Measurements from ENCODE around the gene ATP2B3.

Gene ATP2B3

DNA sequence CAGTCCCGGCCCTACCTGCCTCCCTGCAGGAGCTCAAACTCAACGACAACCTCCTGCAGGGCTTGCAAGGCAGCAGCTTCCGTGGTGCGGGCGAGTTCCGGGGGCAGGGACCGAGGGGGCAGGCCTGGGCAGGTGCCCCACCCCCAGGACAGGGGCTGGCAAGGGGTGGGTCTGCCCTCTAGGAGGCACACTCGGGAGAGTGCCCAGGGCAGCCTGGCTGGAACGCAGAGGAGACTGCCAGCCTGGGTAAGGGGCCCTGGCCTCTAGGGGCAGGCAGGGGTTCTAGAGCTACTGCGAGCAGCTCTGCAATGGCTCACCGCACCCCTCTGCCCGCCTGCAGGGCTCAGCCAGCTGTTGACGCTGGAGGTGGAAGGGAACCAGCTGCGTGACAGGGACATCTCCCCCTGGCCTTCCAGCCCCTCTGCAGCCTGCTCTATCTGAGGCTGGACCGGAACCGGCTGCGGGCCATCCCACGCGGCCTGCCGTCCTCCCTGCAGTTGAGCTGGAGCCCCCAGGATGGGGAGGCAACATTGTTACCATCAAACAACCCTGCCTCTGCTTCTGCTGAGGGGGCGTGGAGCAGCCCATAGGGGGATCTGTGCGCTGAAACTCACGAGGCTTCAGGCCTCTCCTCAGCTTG lies 34.9 kb upstream of the ATP2B3 start:
- TF ChIP-seq, protein P1, sequence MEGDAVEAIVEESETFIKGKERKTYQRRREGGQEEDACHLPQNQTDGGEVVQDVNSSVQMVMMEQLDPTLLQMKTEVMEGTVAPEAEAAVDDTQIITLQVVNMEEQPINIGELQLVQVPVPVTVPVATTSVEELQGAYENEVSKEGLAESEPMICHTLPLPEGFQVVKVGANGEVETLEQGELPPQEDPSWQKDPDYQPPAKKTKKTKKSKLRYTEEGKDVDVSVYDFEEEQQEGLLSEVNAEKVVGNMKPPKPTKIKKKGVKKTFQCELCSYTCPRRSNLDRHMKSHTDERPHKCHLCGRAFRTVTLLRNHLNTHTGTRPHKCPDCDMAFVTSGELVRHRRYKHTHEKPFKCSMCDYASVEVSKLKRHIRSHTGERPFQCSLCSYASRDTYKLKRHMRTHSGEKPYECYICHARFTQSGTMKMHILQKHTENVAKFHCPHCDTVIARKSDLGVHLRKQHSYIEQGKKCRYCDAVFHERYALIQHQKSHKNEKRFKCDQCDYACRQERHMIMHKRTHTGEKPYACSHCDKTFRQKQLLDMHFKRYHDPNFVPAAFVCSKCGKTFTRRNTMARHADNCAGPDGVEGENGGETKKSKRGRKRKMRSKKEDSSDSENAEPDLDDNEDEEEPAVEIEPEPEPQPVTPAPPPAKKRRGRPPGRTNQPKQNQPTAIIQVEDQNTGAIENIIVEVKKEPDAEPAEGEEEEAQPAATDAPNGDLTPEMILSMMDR (conservative IDR thresholded peaks at IDR 0.05; ENCODE audit: low read length) = no peak
- TF ChIP-seq EZH2phosphoT487 (IDR thresholded peaks at IDR 0.05; ENCODE audit: borderline replicate concordance) = no peak
- Histone ChIP-seq H3K4me2 (ENCODE audit: low read depth, low read length, poor library complexity, severe bottlenecking) (no peak overlapping the region), H4K20me1 (ENCODE audit: insufficient read depth, low read length, poor library complexity, severe bottlenecking) (no peaks in the 10 kb centered on the region), H3K9me3 (ENCODE audit: insufficient read depth, low read depth, low read length) (no peaks in the 10 kb centered on the region), H3K4me3 (ENCODE audit: low read length, poor library complexity, severe bottlenecking) (no peak overlapping the region), H3K4me1 (ENCODE audit: insufficient read depth, low read length, poor library complexity, severe bottlenecking) (no peaks in the 10 kb centered on the region), H3F3A (ENCODE audit: low read depth) (no peaks in the 10 kb centered on the region), H3K27me3 (ENCODE audit: insufficient read depth, low read length, poor library complexity, severe bottlenecking) (no peaks in the 10 kb centered on the region), H3K9ac (ENCODE audit: low read depth, low read length, poor library complexity, severe bottlenecking) (no peak overlapping the region), H3K36me3 (ENCODE audit: insufficient read depth, low read length) (no peaks in the 10 kb centered on the region), H3K79me2 (ENCODE audit: insufficient read depth, low read length) (no peaks in the 10 kb centered on the region), H2AFZ (ENCODE audit: low read length) (no peak overlapping the region), H3K9me2 (replicated peaks; ENCODE audit: low read depth, low read length) (no peaks in the 10 kb centered on the region)

DNA sequence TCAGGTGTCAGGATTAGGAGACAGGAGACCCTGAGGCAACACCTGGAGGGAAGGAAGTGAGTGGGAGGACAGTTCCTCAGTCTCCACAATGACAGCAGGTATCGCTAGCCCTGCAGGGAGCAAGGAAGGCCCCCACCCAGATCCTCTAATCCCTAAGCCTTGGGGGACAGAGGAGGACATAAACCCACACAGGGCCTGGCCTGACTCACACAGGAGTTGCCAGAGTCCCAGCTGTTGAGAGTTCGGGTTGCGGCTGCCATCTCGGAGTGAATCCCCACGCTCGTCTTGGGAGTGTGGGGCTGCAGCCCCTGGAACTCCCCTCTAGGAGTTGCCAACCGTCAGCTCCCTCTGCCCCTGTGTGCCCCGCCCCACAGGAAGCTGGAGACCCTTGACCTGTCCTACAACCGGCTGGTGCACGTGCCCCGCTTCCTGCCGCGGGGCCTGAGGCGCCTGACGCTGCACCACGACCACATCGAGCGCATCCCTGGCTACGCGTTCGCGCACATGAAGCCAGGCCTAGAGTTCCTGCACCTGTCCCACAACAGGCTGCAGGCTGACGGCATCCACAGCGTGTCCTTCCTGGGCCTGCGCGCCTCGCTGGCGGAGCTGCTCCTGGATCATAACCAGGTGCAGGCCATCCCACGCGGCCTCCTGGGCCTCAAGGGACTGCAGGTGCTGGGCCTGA lies 31.9 kb upstream of the ATP2B3 start:
- Histone ChIP-seq H3K27me3 (ENCODE audit: insufficient read depth, low read length, poor library complexity, severe bottlenecking) (no peaks in the 10 kb centered on the region), H3K79me2 (ENCODE audit: insufficient read depth, low read length) (no peaks in the 10 kb centered on the region), H3K9ac (ENCODE audit: low read depth, low read length, poor library complexity, severe bottlenecking) (no peak overlapping the region)

DNA sequence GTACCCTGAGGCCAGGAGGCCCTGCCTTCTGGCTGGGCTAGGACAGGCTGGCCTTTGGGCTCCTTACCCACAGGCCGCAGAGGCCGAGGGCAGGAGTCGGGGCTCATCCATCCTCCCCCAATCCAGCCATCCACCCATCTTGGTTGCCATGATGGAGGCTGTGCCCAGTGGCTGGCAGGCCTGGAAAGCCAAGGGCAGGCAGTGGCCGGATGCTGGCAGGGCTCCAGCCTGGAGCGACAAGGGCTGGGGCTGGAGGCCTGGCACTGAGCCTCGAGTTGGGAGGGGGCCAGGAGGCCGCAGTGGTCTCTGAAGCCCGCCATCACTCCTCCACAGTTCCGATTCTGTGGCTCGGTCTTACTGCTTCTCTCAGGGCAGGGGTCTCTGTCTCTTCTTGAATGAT lies 31.3 kb upstream of the ATP2B3 start:
- H2AFZ ChIP-seq (ENCODE audit: low read length) = no peak overlapping the region
- H3K27me3 ChIP-seq (ENCODE audit: insufficient read depth, low read length, poor library complexity, severe bottlenecking) = no peaks in the 10 kb centered on the region
- no peak overlapping the region for H3K4me3 ChIP-seq (ENCODE audit: low read length, poor library complexity, severe bottlenecking)
- no peaks in the 10 kb centered on the region for H4K20me1 ChIP-seq (ENCODE audit: insufficient read depth, low read length, poor library complexity, severe bottlenecking)
- no peaks in the 10 kb centered on the region for H3K9me2 ChIP-seq (replicated peaks; ENCODE audit: low read depth, low read length)
- TF ChIP-seq, protein P1 (conservative IDR thresholded peaks at IDR 0.05; ENCODE audit: low read length) = no peak
- TF ChIP-seq EZH2phosphoT487 (IDR thresholded peaks at IDR 0.05; ENCODE audit: borderline replicate concordance) = no peak
- H3K4me1 ChIP-seq (ENCODE audit: insufficient read depth, low read length, poor library complexity, severe bottlenecking) = no peaks in the 10 kb centered on the region
- no peaks in the 10 kb centered on the region for H3F3A ChIP-seq (ENCODE audit: low read depth)
- H3K9ac ChIP-seq (ENCODE audit: low read depth, low read length, poor library complexity, severe bottlenecking) = no peak overlapping the region
- H3K4me2 ChIP-seq (ENCODE audit: low read depth, low read length, poor library complexity, severe bottlenecking) = no peak overlapping the region
- H3K36me3 ChIP-seq (ENCODE audit: insufficient read depth, low read length) = no peaks in the 10 kb centered on the region
- H3K79me2 ChIP-seq (ENCODE audit: insufficient read depth, low read length) = no peaks in the 10 kb centered on the region
- H3K9me3 ChIP-seq (ENCODE audit: insufficient read depth, low read depth, low read length) = no peaks in the 10 kb centered on the region

More for the DNA sequence above, 31.9 kb upstream of the ATP2B3 start:
- H3K4me3 ChIP-seq (ENCODE audit: low read length, poor library complexity, severe bottlenecking) = no peak overlapping the region
- no peaks in the 10 kb centered on the region for H3K4me1 ChIP-seq (ENCODE audit: insufficient read depth, low read length, poor library complexity, severe bottlenecking)
- no peak overlapping the region for H3K4me2 ChIP-seq (ENCODE audit: low read depth, low read length, poor library complexity, severe bottlenecking)
- TF ChIP-seq EZH2phosphoT487 (IDR thresholded peaks at IDR 0.05; ENCODE audit: borderline replicate concordance) = no peak
- TF ChIP-seq, protein P1 (conservative IDR thresholded peaks at IDR 0.05; ENCODE audit: low read length) = no peak
- H3K9me3 ChIP-seq (ENCODE audit: insufficient read depth, low read depth, low read length) = no peaks in the 10 kb centered on the region
- no peaks in the 10 kb centered on the region for H3K9me2 ChIP-seq (replicated peaks; ENCODE audit: low read depth, low read length)
- H4K20me1 ChIP-seq (ENCODE audit: insufficient read depth, low read length, poor library complexity, severe bottlenecking) = no peaks in the 10 kb centered on the region
- no peak overlapping the region for H2AFZ ChIP-seq (ENCODE audit: low read length)
- no peaks in the 10 kb centered on the region for H3F3A ChIP-seq (ENCODE audit: low read depth)
- no peaks in the 10 kb centered on the region for H3K36me3 ChIP-seq (ENCODE audit: insufficient read depth, low read length)
